ENCODE results near the gene TCF3.
"Not testable (repeated sequence)": the region's sequence is repeated elsewhere in the genome, so short reads cannot be mapped to it uniquely, and the experiment has no call there.

TCF3 gene

GRCh38 chr19:1652471-1653299 lies at the start of gene TCF3:
Gene TCF3, minus strand, starts transcription at chr19:1652615. Its CDS starts 2,367 bp downstream, at chr19:1650248.
- peak; percentile 99 for DNase-seq

- no peak for DNase-seq
These were observed 48.6 kb upstream of the TCF3 start for GRCh38 chr19:1700733-1701663.

- DNase-seq: no peak
These were observed 47.8 kb upstream of the TCF3 start for GRCh38 chr19:1699998-1700732.

- no peak for DNase-seq
These were observed 47.0 kb upstream of the TCF3 start for GRCh38 chr19:1699386-1699785.

DNA sequence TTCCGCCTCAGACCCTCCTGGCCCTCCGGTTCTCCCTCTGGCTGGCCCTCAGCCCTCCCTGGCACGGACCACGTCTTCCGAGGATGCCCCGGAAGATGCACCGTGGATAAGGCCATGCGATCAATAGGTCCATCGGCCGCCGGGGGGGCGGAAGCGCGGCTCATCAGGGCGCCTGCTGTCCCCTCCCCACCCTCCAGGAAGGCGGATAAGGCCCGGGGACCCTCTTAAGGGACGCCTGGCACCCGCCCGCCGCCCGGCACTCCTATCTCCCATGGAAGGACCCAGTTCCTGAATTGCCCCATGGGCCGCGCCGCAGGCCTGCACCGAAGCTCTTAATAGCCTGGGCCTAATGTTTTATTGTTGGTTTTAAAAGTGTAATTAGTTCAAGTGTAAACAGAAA lies 46.2 kb upstream of the TCF3 start:
- DNase-seq: no peak

GRCh38 chr19:1695481-1695880 lies 43.1 kb upstream of the TCF3 start:
- DNase-seq: not testable (repeated sequence)

- DNase-seq: no peak
These were observed 39.3 kb upstream of the TCF3 start for GRCh38 chr19:1691589-1692290.

DNA sequence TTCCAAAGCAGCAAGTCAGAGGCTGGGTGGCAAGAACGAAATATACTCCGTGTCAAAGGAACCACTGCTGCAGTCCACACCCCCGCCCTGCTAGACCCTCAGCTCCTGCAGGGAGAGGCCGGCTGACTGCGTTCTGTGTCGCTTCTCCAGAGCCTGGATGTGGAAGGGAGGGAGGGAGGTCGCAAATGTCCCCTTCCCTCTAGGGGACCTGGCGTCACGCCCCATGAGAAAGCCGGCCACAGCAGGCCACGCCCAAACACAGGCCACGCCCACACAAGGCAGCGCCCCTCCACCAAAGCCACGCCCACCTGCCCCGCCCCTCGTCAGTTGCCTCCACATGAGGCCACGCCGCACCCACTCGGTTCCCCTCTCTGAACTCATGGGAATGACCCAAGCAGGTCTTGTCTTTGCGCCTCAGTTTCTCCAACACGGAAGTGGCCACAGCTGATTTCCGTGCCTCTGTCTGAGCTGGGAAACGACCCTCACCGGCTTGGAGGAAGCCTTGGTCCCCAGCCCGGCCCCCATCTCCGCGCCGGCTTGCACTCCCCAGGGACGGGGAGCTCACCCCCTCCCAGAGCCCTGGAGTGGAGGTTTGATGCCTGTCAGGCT lies 38.4 kb upstream of the TCF3 start:
- peak; percentile 47 for DNase-seq

- DNase-seq: not testable (repeated sequence)
These were observed 33.4 kb upstream of the TCF3 start for GRCh38 chr19:1685785-1686184.

- DNase-seq: no peak
These were observed 32.6 kb upstream of the TCF3 start for GRCh38 chr19:1685046-1685445.

DNA sequence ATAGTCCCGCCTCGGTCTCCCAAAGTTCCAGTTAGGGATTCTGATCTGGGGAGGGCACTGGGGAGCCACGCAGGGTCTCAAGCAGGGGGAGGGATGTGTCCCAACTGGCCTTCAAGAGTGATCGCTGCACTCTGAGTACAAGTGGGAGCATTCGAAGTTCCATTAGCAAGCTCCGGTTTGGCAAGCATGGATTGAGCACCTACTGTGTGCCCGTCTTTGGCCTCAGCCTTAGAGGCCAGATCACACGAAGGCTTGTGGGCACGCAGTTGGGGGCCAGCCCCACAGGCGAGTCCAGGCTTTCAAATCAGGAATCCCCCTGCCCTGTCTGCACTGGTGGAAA lies 32.1 kb upstream of the TCF3 start:
- DNase-seq: no peak

DNA sequence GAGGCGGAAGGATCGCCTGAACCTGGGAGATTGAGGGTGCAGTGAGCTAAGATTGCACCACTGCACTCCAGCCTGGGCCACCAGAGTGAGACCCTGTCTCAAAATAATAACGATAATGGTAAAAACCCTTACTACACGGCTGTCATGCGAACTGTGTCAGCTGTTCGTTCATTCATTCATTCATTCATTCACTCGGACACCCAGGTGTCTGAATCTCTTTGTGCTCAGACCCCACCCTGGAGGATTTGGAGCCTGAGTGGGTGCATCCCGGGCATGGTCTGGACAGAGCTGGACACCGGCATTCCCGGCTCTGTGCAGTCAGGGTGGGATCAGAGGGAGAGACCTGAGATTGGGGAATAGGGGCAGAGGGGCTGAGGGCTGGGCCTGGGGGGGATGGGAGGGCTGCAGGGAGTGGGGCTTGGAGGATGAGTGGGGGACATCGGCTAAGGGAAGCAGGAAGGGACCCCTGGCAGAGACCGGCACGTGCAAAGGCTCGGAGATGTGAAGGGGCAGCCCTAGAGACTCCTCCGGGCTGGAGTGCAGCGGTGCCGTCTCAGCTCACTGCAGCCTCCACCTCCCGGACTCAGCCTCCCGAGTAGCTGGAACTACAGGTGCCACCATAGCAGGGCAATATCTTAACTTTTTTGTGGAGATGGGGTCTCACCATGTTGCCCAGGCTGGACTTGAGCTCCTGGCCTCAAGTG lies 31.6 kb upstream of the TCF3 start:
- DNase-seq: no peak

GRCh38 chr19:1680976-1681375 lies 28.6 kb upstream of the TCF3 start:
- DNase-seq: no peak

DNA sequence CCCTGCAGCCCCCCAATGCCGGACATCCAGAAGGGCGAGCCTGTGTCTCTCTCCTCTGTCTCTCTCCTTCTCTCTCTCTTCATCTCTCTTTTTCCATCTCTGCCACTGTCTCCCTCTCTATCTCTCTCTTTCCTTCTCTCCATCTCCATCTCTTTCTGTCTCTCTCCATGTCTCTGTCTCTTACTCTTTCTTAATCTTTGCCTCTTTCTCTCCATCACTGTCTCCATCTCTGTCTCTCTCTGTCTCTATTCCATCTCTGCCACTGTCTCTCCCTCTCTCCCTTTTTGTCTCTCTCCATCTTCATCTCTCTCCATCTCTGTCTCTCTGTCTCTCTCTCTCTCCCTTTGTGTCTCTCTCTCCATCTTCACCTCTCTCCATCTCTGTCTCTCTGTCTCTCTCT lies 25.7 kb upstream of the TCF3 start:
- DNase-seq: no peak

GRCh38 chr19:1676351-1677266 lies 24.2 kb upstream of the TCF3 start:
- DNase-seq: no peak

DNA sequence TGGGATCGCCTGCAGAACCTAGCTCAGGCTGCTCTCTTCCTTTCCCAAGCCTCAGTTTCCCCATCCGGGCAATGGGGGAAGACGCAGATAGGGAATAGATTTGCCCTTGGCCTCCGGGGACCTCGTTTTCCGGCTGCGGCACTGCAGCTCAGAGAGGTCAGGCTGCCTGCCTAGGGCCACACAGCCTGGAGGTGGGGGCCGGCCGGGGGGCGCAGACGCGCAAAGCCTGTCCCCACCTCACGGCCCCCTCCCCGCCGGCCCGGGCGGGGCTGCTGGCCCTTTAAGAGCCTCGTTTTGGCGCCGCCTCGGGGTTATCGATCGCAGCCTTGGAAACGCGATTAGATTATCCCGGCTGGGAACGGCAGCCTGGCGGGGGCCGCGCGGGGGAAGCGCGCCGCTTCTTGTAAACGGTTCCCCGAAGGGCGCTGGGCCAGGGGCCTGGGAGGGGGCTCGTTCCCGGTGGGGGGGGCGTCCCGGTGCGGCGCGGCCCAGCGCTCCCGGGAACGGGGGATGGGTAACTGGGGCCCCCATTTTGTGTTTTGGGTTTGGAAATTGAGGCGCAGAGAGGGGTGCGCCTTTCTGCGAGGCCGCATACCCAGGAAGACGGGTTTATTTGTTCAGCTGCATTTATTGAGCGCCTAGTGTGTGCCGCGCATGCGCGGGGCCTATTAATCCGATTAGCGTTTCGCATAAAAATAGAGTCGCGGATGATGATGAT lies 23.4 kb upstream of the TCF3 start:
- DNase-seq: no peak

- DNase-seq: no peak
These were observed 21.9 kb upstream of the TCF3 start for GRCh38 chr19:1674293-1674679.

DNA sequence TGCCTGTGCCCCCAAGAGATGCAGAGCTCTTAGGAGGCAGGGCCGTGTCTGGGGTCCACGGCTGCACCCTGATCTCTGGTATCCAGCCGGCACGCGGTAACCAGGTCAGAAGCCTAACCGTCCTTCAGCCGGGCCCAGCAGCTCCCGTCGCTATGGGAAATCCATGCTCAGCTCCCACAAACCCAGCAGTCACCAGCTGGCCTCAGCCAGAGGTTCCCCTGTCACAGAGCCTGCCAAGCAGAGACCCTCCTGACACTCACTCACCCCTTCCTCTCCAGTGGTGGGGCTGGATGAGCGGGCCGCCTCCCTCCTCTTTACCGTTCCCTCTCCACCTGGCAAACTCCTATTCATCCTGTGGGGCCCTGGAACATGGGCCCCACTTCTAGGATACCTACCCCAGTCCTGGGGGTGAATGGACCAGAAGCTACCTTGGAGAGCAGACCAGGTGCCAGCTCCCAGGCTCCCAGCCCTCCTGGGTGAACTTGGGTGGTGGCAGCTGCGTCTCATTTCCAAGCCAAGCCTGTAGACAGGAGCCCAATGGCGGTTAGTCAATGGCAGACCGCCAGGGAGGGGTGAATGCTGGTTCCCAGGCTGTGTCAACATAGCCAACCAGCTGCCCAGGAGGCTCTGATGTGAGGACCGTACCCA lies 21.4 kb upstream of the TCF3 start:
- DNase-seq: no peak
